CD4-positive, alpha-beta memory T cell (primary cell): ENCODE results near the gene KPNB1. TPM values are rescaled to one million over a fixed set of nuclear protein-coding genes. Genes with fewer than 3 reads are reported as not detected.

Experiments used
- CTCF ChIA-PET: fragments of 350-600 bp; sonication (Branson Sonifier 250); formaldehyde crosslinking; loops from one replicate; lab custom pipeline; 2021; ENCODE audit warnings: inconsistent platforms; ENCODE audit not compliant: partially characterized antibody; lab: Charles Lee
- POLR2A ChIA-PET: fragments of 350-600 bp; sonication (Branson Sonifier 250); formaldehyde crosslinking; loops from one replicate; lab custom pipeline; 2021; ENCODE audit not compliant: partially characterized antibody; lab: Charles Lee
- DNase-seq, 5 donors: peaks; one replicate each; pipeline versions ENCODE4 v3.0.0 to v3.0.0-alpha.2; 2020 to 2022; ENCODE audit warnings: mixed read lengths in 1 of 5
- H3K27ac ChIP-seq: one replicate; pipeline ENCODE4 v1.7.0; 2013; ENCODE audit warnings: low read depth, low read length
- H3K27me3 ChIP-seq: 2 replicates; pipeline ENCODE4 v1.7.0; 2013; ENCODE audit warnings: mild to moderate bottlenecking, low read length, moderate library complexity; ENCODE audit not compliant: insufficient read depth
- H3K36me3 ChIP-seq: 2 replicates; pipeline ENCODE4 v1.7.0; 2013; ENCODE audit warnings: mild to moderate bottlenecking, low read length, moderate library complexity; ENCODE audit not compliant: insufficient read depth
- H3K4me1 ChIP-seq: 2 replicates; pipeline ENCODE4 v1.7.0; 2013; ENCODE audit warnings: mild to moderate bottlenecking, low read length, moderate library complexity; ENCODE audit not compliant: insufficient read depth
- H3K4me3 ChIP-seq, 2 donors: one replicate each; pipeline ENCODE4 v1.7.0; 2013; ENCODE audit warnings: low read length in 2 of 2, mild to moderate bottlenecking in 1 of 2
- H3K9me3 ChIP-seq, 2 donors: one replicate each; pipeline ENCODE4 v1.7.0; 2013; ENCODE audit warnings: low read length in 2 of 2, control low read depth in 1 of 2; ENCODE audit not compliant: control insufficient read depth in 1 of 2
- H3K27ac Mint-ChIP-seq, 7 donors: one replicate each; pipeline ENCODE4 v1.8.0; 2020 to 2021; ENCODE audit warnings: mixed read lengths in 7 of 7, mild to moderate bottlenecking in 6 of 7, inconsistent platforms in 3 of 7, moderate library complexity in 3 of 7
- H3K27me3 Mint-ChIP-seq, 2 donors: one replicate each; pipeline ENCODE4 v1.8.0; 2020 to 2021; ENCODE audit warnings: mixed read lengths in 2 of 2
- H3K36me3 Mint-ChIP-seq, 2 donors: one replicate each; pipeline ENCODE4 v1.8.0; 2020 to 2021; ENCODE audit warnings: mixed read lengths in 2 of 2, inconsistent platforms in 1 of 2, mild to moderate bottlenecking in 1 of 2
- H3K4me1 Mint-ChIP-seq, 4 donors: one replicate each; pipeline ENCODE4 v1.8.0; 2020 to 2021; ENCODE audit warnings: mixed read lengths in 4 of 4, mild to moderate bottlenecking in 1 of 4
- H3K4me3 Mint-ChIP-seq, 8 donors: one replicate each; pipeline ENCODE4 v1.8.0; 2020 to 2021; ENCODE audit warnings: mixed read lengths in 8 of 8, mild to moderate bottlenecking in 7 of 8, moderate library complexity in 6 of 8, inconsistent platforms in 3 of 8
- H3K9me3 Mint-ChIP-seq, 8 donors: one replicate each; pipeline ENCODE4 v1.8.0; 2020 to 2021; ENCODE audit warnings: mixed read lengths in 8 of 8, mild to moderate bottlenecking in 5 of 8, inconsistent platforms in 3 of 8, moderate library complexity in 1 of 8
- intact Hi-C: fragments of 100-400 bp; cut with micrococcal nuclease; formaldehyde crosslinking; loops from one replicate; pipeline ENCODE4 v1.15.1; 2023
- polyA plus RNA-seq, 2 donors: library from polyadenylated mRNA; unstranded; fragments of 300-500 nt; fragmentation: Illumina TruSeq; gene quantifications; one replicate each; pipeline ENCODE4 v1.2.3, GENCODE V29; 2021
- total RNA-seq, 2 experiments: library from RNA; stranded (reverse); gene quantifications; one replicate each; pipeline ENCODE4 v1.2.3, GENCODE V29; 2021

KPNB1 gene
- total and polyA plus RNA-seq, 4 experiments from 2014 or later = 13.4 to 268 (median 142) TPM

DNA sequence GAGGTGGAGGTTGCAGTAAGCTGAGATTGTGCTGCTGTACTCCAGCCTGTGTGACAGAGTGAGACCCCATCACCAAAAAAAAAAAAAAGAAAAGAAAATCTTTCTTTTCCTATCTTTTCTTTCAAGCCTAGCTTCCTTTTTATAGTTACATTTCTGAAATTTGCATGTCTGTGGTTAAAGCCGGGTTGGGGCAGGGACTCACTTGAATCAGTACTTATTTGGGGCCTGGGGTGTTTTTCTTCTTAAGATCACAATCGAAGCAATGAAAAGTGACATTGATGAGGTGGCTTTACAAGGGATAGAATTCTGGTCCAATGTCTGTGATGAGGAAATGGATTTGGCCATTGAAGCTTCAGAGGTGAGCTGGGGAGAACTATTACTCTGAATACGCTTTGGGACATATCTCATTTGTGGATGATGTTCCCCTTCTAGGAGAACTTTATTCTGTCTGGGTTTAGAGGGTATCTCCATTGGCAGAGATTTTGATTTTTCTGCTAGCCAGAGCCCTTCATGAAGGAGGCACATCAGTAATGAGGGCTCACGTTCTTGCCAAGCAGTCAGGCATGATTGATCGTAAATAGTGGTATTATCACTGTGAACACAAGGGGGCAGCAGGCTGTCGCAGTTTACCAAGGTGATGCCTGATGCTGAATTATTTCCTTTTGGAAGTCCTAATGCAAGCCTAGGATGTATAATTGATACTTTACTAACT lies 14.3 kb downstream of the KPNB1 start:
- DNase-seq = peak; percentile 63 to 73 (median 68)
- peak overlapping the region; percentile 22 for H3K27ac ChIP-seq
- Mint-ChIP-seq H3K36me3 (peaks cover 38 to 68% of the 10 kb centered on the region in 2 donors), H3K9me3 (no peaks in the 10 kb centered on the region), H3K27me3 (no peaks in the 10 kb centered on the region), H3K4me3 (peak overlapping the region in 1 of 8 donors; percentile 0), H3K27ac (peak overlapping the region; percentile 24 to 90 (median 77)), H3K4me1 (peaks cover 12 to 22% (median 14%) of the 10 kb centered on the region in 4 donors)
- no peaks in the 10 kb centered on the region for H3K9me3 ChIP-seq
- intact Hi-C loops = loop anchor here (1.0 to 5.0 kb wide), 5 partner anchors 13 to 138 kb away; no protein-coding TSS in a partner anchor
- ChIA-PET CTCF (interaction anchor here (1.0 to 6.4 kb wide), 23 partner anchors 10 to 227 kb away, joined by 3 to 100 read pairs (median 6); partner anchors contain the start of genes KPNB1, TBKBP1 and TBX21), POLR2A (interaction anchor here (0.6 to 6.2 kb wide), 5 partner anchors 13 to 157 kb away, joined by 3 to 120 read pairs (median 3); partner anchors contain the start of genes KPNB1 and OSBPL7)
- H3K36me3 ChIP-seq = peaks cover 70% of the 10 kb centered on the region
- no peak overlapping the region for H3K4me3 ChIP-seq
- peaks cover 32% of the 10 kb centered on the region for H3K4me1 ChIP-seq
- no peaks in the 10 kb centered on the region for H3K27me3 ChIP-seq

DNA sequence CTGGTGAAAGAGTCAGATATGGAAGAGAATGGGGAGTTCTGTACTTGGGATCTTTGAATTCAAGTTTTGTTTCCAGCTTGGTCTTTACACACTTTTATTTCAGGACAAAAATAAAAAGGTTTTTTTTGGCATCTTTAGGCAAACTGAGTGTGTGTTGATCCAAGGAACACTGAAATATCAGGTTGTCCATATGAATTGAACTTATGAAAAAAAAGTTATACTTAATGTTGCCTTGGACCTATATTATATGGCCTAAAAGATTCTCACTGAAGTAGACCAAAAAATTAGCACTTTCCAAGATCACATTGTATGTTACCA lies 14.9 kb downstream of the KPNB1 start:
- H3K36me3 ChIP-seq = peaks cover 75% of the 10 kb centered on the region
- Mint-ChIP-seq H3K27ac (peak overlapping the region; percentile 24 to 90 (median 77)), H3K4me1 (peaks cover 12 to 23% (median 15%) of the 10 kb centered on the region in 4 donors), H3K27me3 (no peaks in the 10 kb centered on the region), H3K9me3 (no peaks in the 10 kb centered on the region), H3K36me3 (peaks cover 42 to 73% of the 10 kb centered on the region in 2 donors), H3K4me3 (no peak overlapping the region)
- no peak for DNase-seq
- no peaks in the 10 kb centered on the region for H3K27me3 ChIP-seq
- POLR2A ChIA-PET = interaction anchor here (1.1 to 6.2 kb wide), 3 partner anchors 13 to 138 kb away, joined by 3 to 120 read pairs (median 6); partner anchors contain the start of gene KPNB1
- CTCF ChIA-PET = interaction anchor here (1.0 to 6.4 kb wide), 17 partner anchors 10 to 125 kb away, joined by 3 to 100 read pairs (median 6); partner anchors contain the start of genes KPNB1, TBKBP1 and TBX21
- no peak overlapping the region for H3K27ac ChIP-seq
- no peak overlapping the region for H3K4me3 ChIP-seq
- H3K4me1 ChIP-seq = peaks cover 33% of the 10 kb centered on the region
- no peaks in the 10 kb centered on the region for H3K9me3 ChIP-seq
- intact Hi-C loops = loop anchor here (1.0 to 5.0 kb wide), 5 partner anchors 14 to 138 kb away; no protein-coding TSS in a partner anchor

DNA sequence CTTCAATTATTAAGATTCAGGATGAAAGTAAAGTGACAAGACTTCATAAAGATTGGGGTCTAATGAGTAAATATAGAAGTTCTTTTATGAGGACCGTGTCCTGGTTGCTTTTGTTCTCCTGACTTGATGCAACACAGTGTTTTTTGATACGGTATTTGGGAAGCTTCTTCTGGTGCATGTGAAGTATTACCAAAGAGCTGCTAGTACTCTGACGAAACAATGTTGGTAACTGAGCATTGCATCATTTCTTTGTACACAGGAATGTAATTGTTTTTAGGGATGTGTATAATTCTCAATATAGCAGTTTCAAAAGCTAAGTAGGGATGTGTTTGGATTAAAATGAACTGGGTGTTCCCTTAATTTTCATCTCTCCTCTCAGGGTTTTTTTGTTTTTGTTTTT lies 15.9 kb downstream of the KPNB1 start:
- DNase-seq = no peak
- Histone ChIP-seq H3K4me1 (peaks cover 35% of the 10 kb centered on the region), H3K27me3 (no peaks in the 10 kb centered on the region), H3K4me3 (no peak overlapping the region), H3K27ac (no peak overlapping the region), H3K9me3 (no peaks in the 10 kb centered on the region), H3K36me3 (peaks cover 83% of the 10 kb centered on the region)
- intact Hi-C loops = loop anchor here (2.0 kb wide), 1 partner anchor 15 kb away; no protein-coding TSS in a partner anchor
- CTCF ChIA-PET = interaction anchor here (0.9 to 6.4 kb wide), 12 partner anchors 11 to 136 kb away, joined by 3 to 100 read pairs (median 5); partner anchors contain the start of gene KPNB1
- Mint-ChIP-seq H3K36me3 (peaks cover 46 to 76% of the 10 kb centered on the region in 2 donors), H3K27ac (peak overlapping the region in 1 of 7 donors; percentile 8), H3K27me3 (no peaks in the 10 kb centered on the region), H3K9me3 (no peaks in the 10 kb centered on the region), H3K4me3 (no peak overlapping the region), H3K4me1 (peaks cover 11 to 21% (median 16%) of the 10 kb centered on the region in 4 donors)
- POLR2A ChIA-PET = interaction anchor here (6.2 kb wide), 1 partner anchor 14 kb away, joined by 120 read pairs; the partner anchor contains the start of gene KPNB1

DNA sequence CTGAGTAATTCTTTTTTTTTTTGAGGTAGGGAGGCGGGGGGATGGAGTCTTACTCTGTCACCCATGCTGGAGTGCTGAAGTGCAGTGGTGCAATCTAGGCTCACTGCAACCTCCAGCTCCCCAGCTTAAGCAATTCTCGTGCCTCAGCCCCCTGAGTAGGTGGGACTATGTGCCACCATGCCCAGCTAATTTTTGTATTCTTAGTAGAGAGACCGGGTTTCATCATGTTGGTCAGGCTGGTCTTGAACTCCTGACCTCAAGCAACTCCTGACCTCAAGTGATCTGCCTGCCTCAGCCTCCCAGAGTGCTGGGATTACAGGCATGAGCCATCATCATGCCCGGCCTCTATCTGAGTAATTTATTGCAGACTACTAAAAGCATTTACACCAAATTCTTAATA lies 19.4 kb downstream of the KPNB1 start:
- H3K4me1 Mint-ChIP-seq = peaks cover 12 to 23% (median 13%) of the 10 kb centered on the region in 4 donors
- intact Hi-C loops = no loop called here
- no peaks in the 10 kb centered on the region for H3K9me3 ChIP-seq
- no peak overlapping the region for H3K4me3 Mint-ChIP-seq
- H3K36me3 Mint-ChIP-seq = peaks cover 65 to 83% of the 10 kb centered on the region in 2 donors
- H3K27me3 Mint-ChIP-seq = no peaks in the 10 kb centered on the region
- no peak overlapping the region for H3K27ac ChIP-seq
- H3K4me3 ChIP-seq = no peak overlapping the region
- no peaks in the 10 kb centered on the region for H3K9me3 Mint-ChIP-seq
- DNase-seq = no peak
- CTCF ChIA-PET = no interaction called here
- POLR2A ChIA-PET = interaction anchor here (0.8 kb wide), 1 partner anchor 20 kb away, joined by 5 read pairs; the partner anchor contains the start of gene KPNB1
- H3K27ac Mint-ChIP-seq = no peak overlapping the region
- H3K27me3 ChIP-seq = no peaks in the 10 kb centered on the region
- peaks cover 86% of the 10 kb centered on the region for H3K36me3 ChIP-seq
- peaks cover 24% of the 10 kb centered on the region for H3K4me1 ChIP-seq

DNA sequence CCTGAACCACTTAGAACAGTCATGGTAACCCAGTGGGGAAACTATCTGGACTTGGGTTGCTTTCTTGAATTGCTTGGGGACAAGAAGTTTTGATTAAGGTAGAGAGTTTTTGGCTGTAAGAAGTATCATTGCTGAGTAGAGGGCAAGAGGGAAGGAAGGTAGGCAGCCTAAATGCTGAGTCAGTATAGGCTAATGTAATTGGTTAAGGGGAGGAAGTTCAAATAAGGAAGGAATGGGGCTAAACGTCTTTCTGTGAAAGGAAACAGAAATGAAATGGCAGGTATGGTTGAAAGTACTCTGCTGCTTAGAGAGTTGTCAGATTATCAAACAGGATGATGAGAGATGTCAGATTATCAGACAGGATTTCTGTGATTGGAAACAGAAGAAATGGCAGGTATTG lies 20.3 kb downstream of the KPNB1 start:
- CTCF ChIA-PET = no interaction called here
- no peak overlapping the region for H3K27ac ChIP-seq
- H3K36me3 Mint-ChIP-seq = peaks cover 70 to 87% of the 10 kb centered on the region in 2 donors
- DNase-seq = peak in 1 of 5 donors; percentile 4
- H3K4me3 Mint-ChIP-seq = no peak overlapping the region
- H3K4me1 Mint-ChIP-seq = peaks cover 8 to 25% (median 11%) of the 10 kb centered on the region in 4 donors
- no peaks in the 10 kb centered on the region for H3K27me3 ChIP-seq
- peak overlapping the region; percentile 51 to 89 (median 74) for H3K27ac Mint-ChIP-seq
- H3K4me3 ChIP-seq = no peak overlapping the region
- no peaks in the 10 kb centered on the region for H3K9me3 Mint-ChIP-seq
- peaks cover 18% of the 10 kb centered on the region for H3K4me1 ChIP-seq
- H3K36me3 ChIP-seq = peaks cover 88% of the 10 kb centered on the region
- H3K27me3 Mint-ChIP-seq = no peaks in the 10 kb centered on the region
- intact Hi-C loops = no loop called here
- POLR2A ChIA-PET = no interaction called here
- H3K9me3 ChIP-seq = no peaks in the 10 kb centered on the region

DNA sequence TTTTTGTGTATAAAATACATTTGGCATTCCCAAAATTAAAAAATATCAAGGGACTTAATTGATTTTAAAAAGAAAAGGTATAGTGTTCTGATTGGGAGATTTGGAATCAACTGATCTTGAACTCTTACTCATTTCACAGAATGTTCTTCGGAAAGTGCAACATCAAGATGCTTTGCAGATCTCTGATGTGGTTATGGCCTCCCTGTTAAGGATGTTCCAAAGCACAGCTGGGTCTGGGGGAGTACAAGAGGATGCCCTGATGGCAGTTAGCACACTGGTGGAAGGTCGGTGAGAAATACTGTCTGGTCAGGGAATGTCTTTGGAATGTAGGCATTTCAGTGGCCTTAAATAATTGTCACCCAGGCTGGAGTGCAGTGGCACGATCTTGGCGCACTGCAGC lies 24.8 kb downstream of the KPNB1 start:
- Histone ChIP-seq H3K27me3 (no peaks in the 10 kb centered on the region), H3K36me3 (peaks cover 94% of the 10 kb centered on the region), H3K27ac (no peak overlapping the region), H3K4me1 (peaks cover 12% of the 10 kb centered on the region), H3K4me3 (no peak overlapping the region), H3K9me3 (no peaks in the 10 kb centered on the region)
- DNase-seq = no peak
- peak overlapping the region in 3 of 7 donors; percentile 36 to 61 (median 55) for H3K27ac Mint-ChIP-seq
- H3K27me3 Mint-ChIP-seq = no peaks in the 10 kb centered on the region
- H3K4me3 Mint-ChIP-seq = no peak overlapping the region
- peaks cover 72 to 90% of the 10 kb centered on the region in 2 donors for H3K36me3 Mint-ChIP-seq
- CTCF ChIA-PET = interaction anchor here (1.2 to 10.4 kb wide), 3 partner anchors 10 to 25 kb away, joined by 4 to 100 read pairs (median 6); no protein-coding TSS in a partner anchor
- intact Hi-C loops = no loop called here
- no peaks in the 10 kb centered on the region for H3K9me3 Mint-ChIP-seq
- H3K4me1 Mint-ChIP-seq = peaks cover 8 to 24% (median 14%) of the 10 kb centered on the region in 4 donors
- POLR2A ChIA-PET = interaction anchor here (1.9 kb wide), 1 partner anchor 24 kb away, joined by 6 read pairs; no protein-coding TSS in a partner anchor
